ENCODE measurements around the gene PCSK7. TPM values are rescaled to one million over a fixed set of nuclear protein-coding genes. Genes with fewer than 3 reads are reported as not detected.

The PCSK7 gene
- total and polyA plus RNA-seq, 10 of the 15 experiments (the other 5 are each of a cell fraction or from before 2014, with no cell fraction given), result 5.5 to 81.5 (median 51.6) TPM

DNA sequence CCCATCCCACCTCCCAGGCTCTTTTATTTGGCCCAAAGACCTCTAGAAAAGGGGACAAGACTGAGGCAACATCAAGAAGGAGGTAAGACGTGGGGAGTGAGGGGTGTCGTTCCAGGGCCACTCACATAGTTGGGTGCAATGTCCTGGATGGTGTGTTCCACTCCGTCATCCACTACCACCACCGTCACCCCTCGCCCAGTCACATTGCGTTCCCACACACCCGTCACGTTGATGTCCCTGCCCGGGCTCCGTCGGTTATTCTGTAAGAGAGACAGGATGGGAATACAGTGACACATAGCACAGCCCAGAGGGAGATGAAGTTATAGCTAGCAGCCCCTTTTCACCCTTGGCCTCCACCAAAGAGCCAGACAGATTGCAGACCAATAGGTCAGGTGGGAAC is 3.8 kb downstream of the PCSK7 start:
- ChIA-PET SMC1A (ENCODE audit: uncharacterized antibody, unreplicated experiment) (interaction anchor here (0.9 to 12.2 kb wide), 4 partner anchors 47 to 347 kb away, joined by 3 to 187 read pairs (median 4); partner anchors contain the start of gene SIDT2), POLR2A (interaction anchor here (0.5 to 1.6 kb wide), 3 partner anchors 50 to 453 kb away, joined by 3 to 6 read pairs (median 3); partner anchors contain the start of gene SIDT2), RAD21 (ENCODE audit: unreplicated experiment) (interaction anchor here (1.6 to 9.9 kb wide), 4 partner anchors 47 to 122 kb away, joined by 3 to 159 read pairs (median 8); partner anchors contain the start of genes PAFAH1B2 and SIDT2), CTCF (interaction anchor here (0.7 to 17.3 kb wide), 7 partner anchors 8 to 428 kb away, joined by 3 to 422 read pairs (median 10); partner anchors contain the start of gene SIDT2)
- no peaks in the 10 kb centered on the region; the same call in 1 of the 2 replicates for H4K20me1 ChIP-seq (ENCODE audit: control insufficient read depth, insufficient read depth)
- no peak overlapping the region for H3K27ac ChIP-seq (ENCODE audit: control insufficient read depth, insufficient read depth)
- no peaks in the 10 kb centered on the region for H3K9me3 ChIP-seq (replicated peaks; ENCODE audit: control insufficient read depth, insufficient read depth, low read length)
- in situ Hi-C loops (cut with MboI) (loop anchor here (5.0 kb wide), 1 partner anchor 351 kb away; no protein-coding TSS in a partner anchor), intact Hi-C loops (cut with micrococcal nuclease; ENCODE audit: unreplicated experiment) (loop anchor here (5.0 kb wide), 2 partner anchors 391 to 436 kb away; partner anchors contain the start of genes APOA1 and APOA5)
- peaks cover 9% of the 10 kb centered on the region for H3K4me1 ChIP-seq (ENCODE audit: control insufficient read depth, insufficient read depth, low read length)
- peaks cover 38% of the 10 kb centered on the region for H3K79me2 ChIP-seq (ENCODE audit: control insufficient read depth, insufficient read depth, low read length)
- DNase-seq (ENCODE audit: low read depth, low spot score) (no peak), FAIRE-seq (no peak), ATAC-seq (no peak)
- BruUV-seq (replicated peaks), result no TSS peak
- H3K27me3 ChIP-seq (replicated peaks in 1 of 2; ENCODE audit: control insufficient read depth in 2 of 2, insufficient read depth in 2 of 2, low read length in 1 of 2), result no peaks in the 10 kb centered on the region
- no peak overlapping the region for H3K4me3 ChIP-seq
- H2AFZ ChIP-seq (ENCODE audit: control insufficient read depth, low read depth, low read length), result no peak overlapping the region
- no peak overlapping the region for H3K4me2 ChIP-seq (ENCODE audit: control insufficient read depth, insufficient read depth)
- peaks cover 28 to 30% of the 10 kb centered on the region in 2 experiments; a peak in 3 of 4 replicates for H3K36me3 ChIP-seq (ENCODE audit: control insufficient read depth in 2 of 2, insufficient read depth in 2 of 2, low read length in 1 of 2)
- 99% methylated on average over 11 of the region's 11 CpGs for WGBS (ENCODE audit: insufficient coverage, insufficient replicate concordance, low lambda C conversion rate, missing lambda C conversion rate)
- H3K9ac ChIP-seq (ENCODE audit: control insufficient read depth, insufficient read depth, low read length), result no peak overlapping the region
- TF ChIP-seq, protein P1, sequence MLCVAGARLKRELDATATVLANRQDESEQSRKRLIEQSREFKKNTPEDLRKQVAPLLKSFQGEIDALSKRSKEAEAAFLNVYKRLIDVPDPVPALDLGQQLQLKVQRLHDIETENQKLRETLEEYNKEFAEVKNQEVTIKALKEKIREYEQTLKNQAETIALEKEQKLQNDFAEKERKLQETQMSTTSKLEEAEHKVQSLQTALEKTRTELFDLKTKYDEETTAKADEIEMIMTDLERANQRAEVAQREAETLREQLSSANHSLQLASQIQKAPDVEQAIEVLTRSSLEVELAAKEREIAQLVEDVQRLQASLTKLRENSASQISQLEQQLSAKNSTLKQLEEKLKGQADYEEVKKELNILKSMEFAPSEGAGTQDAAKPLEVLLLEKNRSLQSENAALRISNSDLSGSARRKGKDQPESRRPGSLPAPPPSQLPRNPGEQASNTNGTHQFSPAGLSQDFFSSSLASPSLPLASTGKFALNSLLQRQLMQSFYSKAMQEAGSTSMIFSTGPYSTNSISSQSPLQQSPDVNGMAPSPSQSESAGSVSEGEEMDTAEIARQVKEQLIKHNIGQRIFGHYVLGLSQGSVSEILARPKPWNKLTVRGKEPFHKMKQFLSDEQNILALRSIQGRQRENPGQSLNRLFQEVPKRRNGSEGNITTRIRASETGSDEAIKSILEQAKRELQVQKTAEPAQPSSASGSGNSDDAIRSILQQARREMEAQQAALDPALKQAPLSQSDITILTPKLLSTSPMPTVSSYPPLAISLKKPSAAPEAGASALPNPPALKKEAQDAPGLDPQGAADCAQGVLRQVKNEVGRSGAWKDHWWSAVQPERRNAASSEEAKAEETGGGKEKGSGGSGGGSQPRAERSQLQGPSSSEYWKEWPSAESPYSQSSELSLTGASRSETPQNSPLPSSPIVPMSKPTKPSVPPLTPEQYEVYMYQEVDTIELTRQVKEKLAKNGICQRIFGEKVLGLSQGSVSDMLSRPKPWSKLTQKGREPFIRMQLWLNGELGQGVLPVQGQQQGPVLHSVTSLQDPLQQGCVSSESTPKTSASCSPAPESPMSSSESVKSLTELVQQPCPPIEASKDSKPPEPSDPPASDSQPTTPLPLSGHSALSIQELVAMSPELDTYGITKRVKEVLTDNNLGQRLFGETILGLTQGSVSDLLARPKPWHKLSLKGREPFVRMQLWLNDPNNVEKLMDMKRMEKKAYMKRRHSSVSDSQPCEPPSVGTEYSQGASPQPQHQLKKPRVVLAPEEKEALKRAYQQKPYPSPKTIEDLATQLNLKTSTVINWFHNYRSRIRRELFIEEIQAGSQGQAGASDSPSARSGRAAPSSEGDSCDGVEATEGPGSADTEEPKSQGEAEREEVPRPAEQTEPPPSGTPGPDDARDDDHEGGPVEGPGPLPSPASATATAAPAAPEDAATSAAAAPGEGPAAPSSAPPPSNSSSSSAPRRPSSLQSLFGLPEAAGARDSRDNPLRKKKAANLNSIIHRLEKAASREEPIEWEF (IDR thresholded peaks at IDR 0.05; ENCODE audit: insufficient replicate concordance, low read depth, low read length), result no peak
- TF ChIP-seq, protein P2, sequence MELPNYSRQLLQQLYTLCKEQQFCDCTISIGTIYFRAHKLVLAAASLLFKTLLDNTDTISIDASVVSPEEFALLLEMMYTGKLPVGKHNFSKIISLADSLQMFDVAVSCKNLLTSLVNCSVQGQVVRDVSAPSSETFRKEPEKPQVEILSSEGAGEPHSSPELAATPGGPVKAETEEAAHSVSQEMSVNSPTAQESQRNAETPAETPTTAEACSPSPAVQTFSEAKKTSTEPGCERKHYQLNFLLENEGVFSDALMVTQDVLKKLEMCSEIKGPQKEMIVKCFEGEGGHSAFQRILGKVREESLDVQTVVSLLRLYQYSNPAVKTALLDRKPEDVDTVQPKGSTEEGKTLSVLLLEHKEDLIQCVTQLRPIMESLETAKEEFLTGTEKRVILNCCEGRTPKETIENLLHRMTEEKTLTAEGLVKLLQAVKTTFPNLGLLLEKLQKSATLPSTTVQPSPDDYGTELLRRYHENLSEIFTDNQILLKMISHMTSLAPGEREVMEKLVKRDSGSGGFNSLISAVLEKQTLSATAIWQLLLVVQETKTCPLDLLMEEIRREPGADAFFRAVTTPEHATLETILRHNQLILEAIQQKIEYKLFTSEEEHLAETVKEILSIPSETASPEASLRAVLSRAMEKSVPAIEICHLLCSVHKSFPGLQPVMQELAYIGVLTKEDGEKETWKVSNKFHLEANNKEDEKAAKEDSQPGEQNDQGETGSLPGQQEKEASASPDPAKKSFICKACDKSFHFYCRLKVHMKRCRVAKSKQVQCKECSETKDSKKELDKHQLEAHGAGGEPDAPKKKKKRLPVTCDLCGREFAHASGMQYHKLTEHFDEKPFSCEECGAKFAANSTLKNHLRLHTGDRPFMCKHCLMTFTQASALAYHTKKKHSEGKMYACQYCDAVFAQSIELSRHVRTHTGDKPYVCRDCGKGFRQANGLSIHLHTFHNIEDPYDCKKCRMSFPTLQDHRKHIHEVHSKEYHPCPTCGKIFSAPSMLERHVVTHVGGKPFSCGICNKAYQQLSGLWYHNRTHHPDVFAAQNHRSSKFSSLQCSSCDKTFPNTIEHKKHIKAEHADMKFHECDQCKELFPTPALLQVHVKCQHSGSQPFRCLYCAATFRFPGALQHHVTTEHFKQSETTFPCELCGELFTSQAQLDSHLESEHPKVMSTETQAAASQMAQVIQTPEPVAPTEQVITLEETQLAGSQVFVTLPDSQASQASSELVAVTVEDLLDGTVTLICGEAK (IDR thresholded peaks at IDR 0.05; ENCODE audit: borderline replicate concordance), result no peak
- no peak for TF ChIP-seq YBX1 (IDR thresholded peaks at IDR 0.05)
- no peak for TF ChIP-seq NR2C2 (IDR thresholded peaks at IDR 0.05; ENCODE audit: borderline replicate concordance, control insufficient read depth, insufficient read length, low read depth)
- TF ChIP-seq, protein P3, sequence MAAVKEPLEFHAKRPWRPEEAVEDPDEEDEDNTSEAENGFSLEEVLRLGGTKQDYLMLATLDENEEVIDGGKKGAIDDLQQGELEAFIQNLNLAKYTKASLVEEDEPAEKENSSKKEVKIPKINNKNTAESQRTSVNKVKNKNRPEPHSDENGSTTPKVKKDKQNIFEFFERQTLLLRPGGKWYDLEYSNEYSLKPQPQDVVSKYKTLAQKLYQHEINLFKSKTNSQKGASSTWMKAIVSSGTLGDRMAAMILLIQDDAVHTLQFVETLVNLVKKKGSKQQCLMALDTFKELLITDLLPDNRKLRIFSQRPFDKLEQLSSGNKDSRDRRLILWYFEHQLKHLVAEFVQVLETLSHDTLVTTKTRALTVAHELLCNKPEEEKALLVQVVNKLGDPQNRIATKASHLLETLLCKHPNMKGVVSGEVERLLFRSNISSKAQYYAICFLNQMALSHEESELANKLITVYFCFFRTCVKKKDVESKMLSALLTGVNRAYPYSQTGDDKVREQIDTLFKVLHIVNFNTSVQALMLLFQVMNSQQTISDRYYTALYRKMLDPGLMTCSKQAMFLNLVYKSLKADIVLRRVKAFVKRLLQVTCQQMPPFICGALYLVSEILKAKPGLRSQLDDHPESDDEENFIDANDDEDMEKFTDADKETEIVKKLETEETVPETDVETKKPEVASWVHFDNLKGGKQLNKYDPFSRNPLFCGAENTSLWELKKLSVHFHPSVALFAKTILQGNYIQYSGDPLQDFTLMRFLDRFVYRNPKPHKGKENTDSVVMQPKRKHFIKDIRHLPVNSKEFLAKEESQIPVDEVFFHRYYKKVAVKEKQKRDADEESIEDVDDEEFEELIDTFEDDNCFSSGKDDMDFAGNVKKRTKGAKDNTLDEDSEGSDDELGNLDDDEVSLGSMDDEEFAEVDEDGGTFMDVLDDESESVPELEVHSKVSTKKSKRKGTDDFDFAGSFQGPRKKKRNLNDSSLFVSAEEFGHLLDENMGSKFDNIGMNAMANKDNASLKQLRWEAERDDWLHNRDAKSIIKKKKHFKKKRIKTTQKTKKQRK (IDR thresholded peaks at IDR 0.05; ENCODE audit: low read depth, low read length), result no peak
- no peak for TF ChIP-seq TARDBP (IDR thresholded peaks at IDR 0.05; ENCODE audit: borderline replicate concordance)
- no peak for TF ChIP-seq CHD2 (IDR thresholded peaks at IDR 0.05; ENCODE audit: borderline replicate concordance, low read depth, low read length)
- TF ChIP-seq PKNOX1 (IDR thresholded peaks at IDR 0.05), result no peak

Data from GM12878 (cell line).